K562 (cell line): ENCODE measurements around the gene KRT1. TPM values are rescaled to one million over a fixed set of nuclear protein-coding genes. Genes with fewer than 3 reads are reported as not detected.

Source experiments
- CTBP1 ChIP-seq: fragments of 450-650 bp; IDR thresholded peaks from 2 replicates; pipeline ENCODE4 v1.6.1; 2016; ENCODE audit warnings: borderline replicate concordance
- E2F4 ChIP-seq: sonication (generic); formaldehyde crosslinking; IDR thresholded peaks from 2 replicates; pipeline ENCODE4 v1.8.0; 2022; ENCODE audit warnings: mild to moderate bottlenecking, low read depth, missing genetic modification reagents
- HDAC8 ChIP-seq: fragments of 450-650 bp; IDR thresholded peaks from 2 replicates; pipeline ENCODE4 v1.6.1; 2016; ENCODE audit warnings: mild to moderate bottlenecking, missing genetic modification characterization, moderate library complexity, missing compliant biosample characterization
- NCOA1 ChIP-seq: fragments of 450-650 bp; IDR thresholded peaks from 2 replicates; pipeline ENCODE4 v1.6.1; 2016; ENCODE audit warnings: low read depth
- SLC30A9 ChIP-seq: fragments of 250-450 bp; sonication (Bioruptor Pico); IDR thresholded peaks from 2 replicates; pipeline ENCODE4 v1.8.0; 2022; ENCODE audit warnings: mild to moderate bottlenecking, moderate library complexity
- YY1 ChIP-seq, 3 experiments: IDR thresholded peaks; 2 replicates each; pipeline ENCODE4 v1.6.1; 2011; ENCODE audit warnings: low read length in 2 of 3, mild to moderate bottlenecking in 2 of 3, moderate library complexity in 2 of 3, borderline replicate concordance in 1 of 3, control low read depth in 1 of 3, low read depth in 1 of 3; ENCODE audit not compliant: insufficient read depth in 3 of 3, insufficient replicate concordance in 2 of 3, control insufficient read depth in 1 of 3, insufficient read length in 1 of 3; ENCODE audit errors: extremely low read depth in 1 of 3
- ZNF124 ChIP-seq: sonication (generic); formaldehyde crosslinking; IDR thresholded peaks from 2 replicates; pipeline ENCODE4 v1.8.1; 2022; ENCODE audit warnings: missing genetic modification reagents
- ZNF133 ChIP-seq: fragments of 250-450 bp; sonication (Bioruptor Pico); IDR thresholded peaks from 2 replicates; pipeline ENCODE4 v1.4.0; 2020; ENCODE audit warnings: mild to moderate bottlenecking
- ZNF134 ChIP-seq: fragments of 250-450 bp; sonication (Bioruptor Pico); conservative IDR thresholded peaks from 2 replicates; pipeline ENCODE4 v1.4.0; 2020
- ZNF584 ChIP-seq: fragments of 200-800 bp; sonication (Bioruptor generic); IDR thresholded peaks from 2 replicates; pipeline ENCODE4 v1.6.1; 2016; ENCODE audit warnings: low read depth, mild to moderate bottlenecking, missing genetic modification characterization, missing compliant biosample characterization
- ZNF592 ChIP-seq: fragments of 450-650 bp; IDR thresholded peaks from 2 replicates; pipeline ENCODE4 v1.6.1; 2017; ENCODE audit warnings: antibody characterized with exemption, mild to moderate bottlenecking
- ZNF699 ChIP-seq: fragments of 250-450 bp; sonication (Bioruptor Pico); IDR thresholded peaks from 2 replicates; pipeline ENCODE4 v1.8.0; 2021; ENCODE audit warnings: mild to moderate bottlenecking, moderate library complexity; ENCODE audit not compliant: insufficient replicate concordance
- ZNF77 ChIP-seq: fragments of 250-450 bp; sonication (Bioruptor Pico); IDR thresholded peaks from 2 replicates; pipeline ENCODE4 v1.5.0; 2020
- ZSCAN32 ChIP-seq: fragments of 450-650 bp; formaldehyde crosslinking; IDR thresholded peaks from 2 replicates; pipeline ENCODE4 v1.4.0; 2020; ENCODE audit warnings: mild to moderate bottlenecking, moderate library complexity
- polyA plus RNA-seq, 8 experiments: library from polyadenylated mRNA; depleted of rRNA in 4 of 8; stranded (reverse) in 5 of 8; unstranded in 3 of 8; fragments of >200 nt; fragmentation: Nextera tagmentation in 2 of 8; fragmentation: Illumina TruSeq in 1 of 8; extraction: Ambion mirVana in 2 of 8; extraction: Trizol in 1 of 8; gene quantifications; 2 replicates each; pipeline versions ENCODE4 v1.2.1 to v1.2.3, GENCODE V29; 2011 to 2014; ENCODE audit warnings: inconsistent platforms in 1 of 8, missing spikeins in 1 of 8
- total RNA-seq, 7 experiments: library from RNA; depleted of rRNA in 6 of 7; stranded (reverse); fragments of >200 nt in 6 of 7; fragmentation: Illumina TruSeq in 2 of 7; extraction: Trizol in 2 of 7; gene quantifications; 2 replicates each; pipeline versions ENCODE4 v1.2.1 to v1.2.3, GENCODE V29; 2011 to 2021; ENCODE audit warnings: low replicate concordance in 1 of 7

KRT1 gene
- total and polyA plus RNA-seq, 9 of the 15 experiments (the other 6 are each of a cell fraction or from before 2014, with no cell fraction given) = 0.18 TPM; not detected in 8

DNA sequence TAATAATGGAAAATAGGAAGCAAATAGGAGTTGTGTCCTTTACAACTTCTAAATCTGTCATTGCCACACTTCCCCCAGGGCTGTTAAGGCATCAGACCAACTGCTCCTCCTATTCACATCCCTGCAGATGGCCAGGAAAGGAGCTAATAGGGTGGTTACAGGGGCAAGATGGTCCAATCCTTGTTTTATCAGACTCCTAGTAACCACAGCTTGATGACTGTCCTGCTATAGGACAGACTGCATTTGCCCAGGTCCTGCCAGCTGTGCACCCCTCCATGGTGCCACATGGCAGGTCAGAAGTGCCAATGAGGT is 17.3 kb downstream of the KRT1 start (continued):
- TF ChIP-seq ZNF592 (no peak), ZNF133 (CRISPR knock-in tag) (no peak), ZNF699 (CRISPR knock-in tag) (no peak), NCOA1 (no peak), CTBP1 (no peak), ZSCAN32 (no peak), ZNF584 (peak; percentile 78; the same call in 1 of the 2 replicates), ZNF134 (CRISPR knock-in tag) (no peak), E2F4 (no peak), SLC30A9 (CRISPR knock-in tag) (no peak), YY1 (IDR thresholded peaks at IDR 0.05; ENCODE audit: borderline replicate concordance in 1 of 3, control insufficient read depth in 1 of 3, extremely low read depth in 1 of 3, insufficient read depth in 3 of 3, insufficient read length in 1 of 3, insufficient replicate concordance in 2 of 3, low read depth in 1 of 3, low read length in 2 of 3) (no peak), ZNF77 (CRISPR knock-in tag) (no peak), ZNF124 (CRISPR knock-in tag) (no peak), HDAC8 (0 out of 2 replicates have a peak, but pooled peaks have one; percentile 13)
